ENCODE measurements around the gene CLSTN2. TPM values are rescaled to one million over a fixed set of nuclear protein-coding genes. Genes with fewer than 3 reads are reported as not detected.

The CLSTN2 gene
- total and polyA plus RNA-seq, 2 of the 13 experiments (the other 11 are each of a cell fraction or from before 2014, with no cell fraction given), result not detected

DNA sequence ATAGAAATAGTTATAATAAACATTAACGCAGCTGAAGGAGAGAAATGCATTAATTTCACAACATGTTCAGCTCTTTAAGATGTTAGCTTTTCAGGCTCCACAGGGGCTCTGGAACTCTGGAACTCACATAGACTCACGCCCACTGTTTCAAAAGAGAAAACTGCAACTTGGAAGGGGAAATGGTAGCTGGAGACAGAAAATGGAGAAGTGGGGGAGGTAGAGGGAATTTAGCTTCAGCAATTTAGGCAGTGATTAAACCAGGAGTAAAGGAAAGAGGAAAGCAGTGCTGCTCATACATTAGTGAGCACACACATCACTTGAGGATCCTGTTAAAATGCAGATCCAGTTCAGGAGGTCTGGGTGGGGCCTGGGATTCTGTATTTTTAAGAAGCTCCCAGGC is 468.1 kb downstream of the CLSTN2 start (continued):
- TF ChIP-seq, protein P1, sequence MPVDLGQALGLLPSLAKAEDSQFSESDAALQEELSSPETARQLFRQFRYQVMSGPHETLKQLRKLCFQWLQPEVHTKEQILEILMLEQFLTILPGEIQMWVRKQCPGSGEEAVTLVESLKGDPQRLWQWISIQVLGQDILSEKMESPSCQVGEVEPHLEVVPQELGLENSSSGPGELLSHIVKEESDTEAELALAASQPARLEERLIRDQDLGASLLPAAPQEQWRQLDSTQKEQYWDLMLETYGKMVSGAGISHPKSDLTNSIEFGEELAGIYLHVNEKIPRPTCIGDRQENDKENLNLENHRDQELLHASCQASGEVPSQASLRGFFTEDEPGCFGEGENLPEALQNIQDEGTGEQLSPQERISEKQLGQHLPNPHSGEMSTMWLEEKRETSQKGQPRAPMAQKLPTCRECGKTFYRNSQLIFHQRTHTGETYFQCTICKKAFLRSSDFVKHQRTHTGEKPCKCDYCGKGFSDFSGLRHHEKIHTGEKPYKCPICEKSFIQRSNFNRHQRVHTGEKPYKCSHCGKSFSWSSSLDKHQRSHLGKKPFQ (CRISPR knock-in tag; IDR thresholded peaks at IDR 0.05; ENCODE audit: insufficient replicate concordance), result no peak

DNA sequence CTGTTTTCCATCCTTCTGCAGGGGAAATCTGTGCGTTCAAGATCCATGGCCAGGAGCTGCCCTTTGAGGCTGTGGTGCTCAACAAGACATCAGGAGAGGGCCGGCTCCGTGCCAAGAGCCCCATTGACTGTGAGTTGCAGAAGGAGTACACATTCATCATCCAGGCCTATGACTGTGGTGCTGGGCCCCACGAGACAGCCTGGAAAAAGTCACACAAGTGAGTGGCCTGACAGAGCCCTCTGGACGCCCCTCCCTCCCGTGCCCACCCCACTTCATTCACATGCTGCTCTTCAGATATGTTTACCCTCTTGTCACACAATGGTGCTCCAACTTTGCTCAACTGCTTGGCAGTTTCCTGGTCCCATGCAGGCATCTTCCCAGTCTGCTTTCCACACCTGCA is 468.6 kb downstream of the CLSTN2 start:
- H3K4me3 ChIP-seq (replicated peaks in 1 of 3; ENCODE audit: insufficient read depth in 1 of 3, low read depth in 2 of 3, low read length in 3 of 3), result no peak overlapping the region
- no peak overlapping the region for H3K4me2 ChIP-seq (ENCODE audit: low read depth, low read length)
- no peaks in the 10 kb centered on the region for H3K79me2 ChIP-seq (ENCODE audit: insufficient read depth, low read length)
- peaks cover 0 to 2% of the 10 kb centered on the region in 2 experiments; a peak in 1 of 5 replicates for H3K27me3 ChIP-seq (ENCODE audit: control insufficient read depth in 1 of 2, insufficient read depth in 2 of 2, low read length in 2 of 2)
- ATAC-seq (no peak), DNase-seq (ENCODE audit: low spot score) (no peak), FAIRE-seq (no peak)
- BruUV-seq (replicated peaks), result no TSS peak
- H3K9me3 ChIP-seq (ENCODE audit: low read length), result no peaks in the 10 kb centered on the region
- intact Hi-C loops (cut with micrococcal nuclease; ENCODE audit: unreplicated experiment), result no loop called here
- H4K20me1 ChIP-seq (ENCODE audit: insufficient read depth, low read length), result no peaks in the 10 kb centered on the region
- no peak overlapping the region for H3K27ac ChIP-seq (ENCODE audit: extremely low read length, insufficient read depth, low read length)
- in situ Hi-C loops (cut with HindIII; ENCODE audit: extremely low pct_ligation_motif_present, low pct_unique_long_range_greater_than_20kb), result no loop called here
- ChIA-PET POLR2A (no interaction called here), CTCF (ENCODE audit: low intra/inter-chr PET ratio, low total read pairs) (no interaction called here)
- no peak for TF ChIP-seq ASH2L (IDR thresholded peaks at IDR 0.05; ENCODE audit: insufficient read length, low read depth, low read length)
- TF ChIP-seq, protein P2, sequence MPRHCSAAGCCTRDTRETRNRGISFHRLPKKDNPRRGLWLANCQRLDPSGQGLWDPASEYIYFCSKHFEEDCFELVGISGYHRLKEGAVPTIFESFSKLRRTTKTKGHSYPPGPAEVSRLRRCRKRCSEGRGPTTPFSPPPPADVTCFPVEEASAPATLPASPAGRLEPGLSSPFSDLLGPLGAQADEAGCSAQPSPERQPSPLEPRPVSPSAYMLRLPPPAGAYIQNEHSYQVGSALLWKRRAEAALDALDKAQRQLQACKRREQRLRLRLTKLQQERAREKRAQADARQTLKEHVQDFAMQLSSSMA (CRISPR knock-in tag; IDR thresholded peaks at IDR 0.05), result no peak
- TF ChIP-seq GATAD1 (CRISPR knock-in tag; IDR thresholded peaks at IDR 0.05), result no peak
- TF ChIP-seq TOE1 (CRISPR knock-in tag; IDR thresholded peaks at IDR 0.05), result no peak
- no peak for TF ChIP-seq ADNP (CRISPR knock-in tag; IDR thresholded peaks at IDR 0.05)
- TF ChIP-seq, protein P3, sequence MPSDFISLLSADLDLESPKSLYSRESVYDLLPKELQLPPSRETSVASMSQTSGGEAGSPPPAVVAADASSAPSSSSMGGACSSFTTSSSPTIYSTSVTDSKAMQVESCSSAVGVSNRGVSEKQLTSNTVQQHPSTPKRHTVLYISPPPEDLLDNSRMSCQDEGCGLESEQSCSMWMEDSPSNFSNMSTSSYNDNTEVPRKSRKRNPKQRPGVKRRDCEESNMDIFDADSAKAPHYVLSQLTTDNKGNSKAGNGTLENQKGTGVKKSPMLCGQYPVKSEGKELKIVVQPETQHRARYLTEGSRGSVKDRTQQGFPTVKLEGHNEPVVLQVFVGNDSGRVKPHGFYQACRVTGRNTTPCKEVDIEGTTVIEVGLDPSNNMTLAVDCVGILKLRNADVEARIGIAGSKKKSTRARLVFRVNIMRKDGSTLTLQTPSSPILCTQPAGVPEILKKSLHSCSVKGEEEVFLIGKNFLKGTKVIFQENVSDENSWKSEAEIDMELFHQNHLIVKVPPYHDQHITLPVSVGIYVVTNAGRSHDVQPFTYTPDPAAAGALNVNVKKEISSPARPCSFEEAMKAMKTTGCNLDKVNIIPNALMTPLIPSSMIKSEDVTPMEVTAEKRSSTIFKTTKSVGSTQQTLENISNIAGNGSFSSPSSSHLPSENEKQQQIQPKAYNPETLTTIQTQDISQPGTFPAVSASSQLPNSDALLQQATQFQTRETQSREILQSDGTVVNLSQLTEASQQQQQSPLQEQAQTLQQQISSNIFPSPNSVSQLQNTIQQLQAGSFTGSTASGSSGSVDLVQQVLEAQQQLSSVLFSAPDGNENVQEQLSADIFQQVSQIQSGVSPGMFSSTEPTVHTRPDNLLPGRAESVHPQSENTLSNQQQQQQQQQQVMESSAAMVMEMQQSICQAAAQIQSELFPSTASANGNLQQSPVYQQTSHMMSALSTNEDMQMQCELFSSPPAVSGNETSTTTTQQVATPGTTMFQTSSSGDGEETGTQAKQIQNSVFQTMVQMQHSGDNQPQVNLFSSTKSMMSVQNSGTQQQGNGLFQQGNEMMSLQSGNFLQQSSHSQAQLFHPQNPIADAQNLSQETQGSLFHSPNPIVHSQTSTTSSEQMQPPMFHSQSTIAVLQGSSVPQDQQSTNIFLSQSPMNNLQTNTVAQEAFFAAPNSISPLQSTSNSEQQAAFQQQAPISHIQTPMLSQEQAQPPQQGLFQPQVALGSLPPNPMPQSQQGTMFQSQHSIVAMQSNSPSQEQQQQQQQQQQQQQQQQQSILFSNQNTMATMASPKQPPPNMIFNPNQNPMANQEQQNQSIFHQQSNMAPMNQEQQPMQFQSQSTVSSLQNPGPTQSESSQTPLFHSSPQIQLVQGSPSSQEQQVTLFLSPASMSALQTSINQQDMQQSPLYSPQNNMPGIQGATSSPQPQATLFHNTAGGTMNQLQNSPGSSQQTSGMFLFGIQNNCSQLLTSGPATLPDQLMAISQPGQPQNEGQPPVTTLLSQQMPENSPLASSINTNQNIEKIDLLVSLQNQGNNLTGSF (CRISPR knock-in tag; IDR thresholded peaks at IDR 0.05), result no peak
- no peak for TF ChIP-seq ZBTB7B (CRISPR knock-in tag; IDR thresholded peaks at IDR 0.05)
- H3K9ac ChIP-seq (ENCODE audit: insufficient read depth, low read depth, low read length), result no peak overlapping the region
- no peaks in the 10 kb centered on the region for H3K36me3 ChIP-seq (replicated peaks in 1 of 2; ENCODE audit: control insufficient read depth in 1 of 2, insufficient read depth in 2 of 2, low read length in 2 of 2)
- 20% methylated on average over 3 of the region's 6 CpGs for WGBS (ENCODE audit: low lambda C conversion rate)
- no peaks in the 10 kb centered on the region for H3K4me1 ChIP-seq (ENCODE audit: insufficient read depth, low read length)
- no peak overlapping the region for H2AFZ ChIP-seq (ENCODE audit: low read length)
